MM.1S (cell line): ENCODE results near the gene PIEZO1.

Source experiments
- DNase-seq: peaks from one replicate; pipeline ENCODE4 v3.0.0-alpha.2; 2015
- H2AFZ ChIP-seq: fragments of 300-600 bp; sonication (generic); 2 replicates; pipeline ENCODE4 v1.6.0; 2016; ENCODE audit warnings: antibody characterized with exemption, low read length
- H3F3A ChIP-seq: fragments of 300-600 bp; sonication (generic); 2 replicates; pipeline ENCODE4 v1.6.1; 2016; ENCODE audit warnings: mild to moderate bottlenecking, antibody characterized with exemption, low read length, moderate library complexity, mixed read lengths; ENCODE audit not compliant: insufficient read depth
- H3K27ac ChIP-seq: fragments of 300-600 bp; sonication (generic); 2 replicates; pipeline ENCODE4 v1.5.1; 2016; ENCODE audit warnings: mild to moderate bottlenecking, low read length
- H3K27me3 ChIP-seq: fragments of 300-600 bp; sonication (generic); replicated peaks from 2 replicates; pipeline ENCODE4 v1.6.0; 2016; ENCODE audit warnings: low read length; ENCODE audit not compliant: insufficient read depth
- H3K36me3 ChIP-seq: fragments of 300-600 bp; sonication (generic); replicated peaks from 2 replicates; pipeline ENCODE4 v1.6.1; 2016; ENCODE audit warnings: mild to moderate bottlenecking, low read length, mixed read lengths; ENCODE audit not compliant: insufficient read depth
- H3K4me1 ChIP-seq: fragments of 300-600 bp; sonication (generic); 2 replicates; pipeline ENCODE4 v1.6.1; 2016; ENCODE audit warnings: low read length, mixed read lengths
- H3K4me2 ChIP-seq: fragments of 300-600 bp; sonication (generic); 2 replicates; pipeline ENCODE4 v1.6.0; 2016; ENCODE audit warnings: low read depth, low read length
- H3K4me3 ChIP-seq: fragments of 300-600 bp; sonication (generic); 2 replicates; pipeline ENCODE4 v1.5.1; 2016; ENCODE audit warnings: low read length, mixed read lengths
- H3K79me2 ChIP-seq: fragments of 300-600 bp; sonication (generic); 2 replicates; pipeline ENCODE4 v1.6.1; 2016; ENCODE audit warnings: mixed run types, low read length, mixed read lengths
- H3K9ac ChIP-seq: fragments of 300-600 bp; sonication (generic); 2 replicates; pipeline ENCODE4 v1.6.1; 2016; ENCODE audit warnings: low read length, mixed read lengths
- H3K9me2 ChIP-seq: fragments of 300-600 bp; sonication (generic); replicated peaks from 2 replicates; pipeline ENCODE4 v1.6.1; 2016; ENCODE audit warnings: mild to moderate bottlenecking, low read length, mixed read lengths; ENCODE audit not compliant: insufficient read depth
- H3K9me3 ChIP-seq: fragments of 300-600 bp; sonication (generic); replicated peaks from 2 replicates; pipeline ENCODE4 v1.6.1; 2016; ENCODE audit warnings: mild to moderate bottlenecking, low read length, mixed read lengths; ENCODE audit not compliant: insufficient read depth
- H4K20me1 ChIP-seq: fragments of 300-600 bp; sonication (generic); 2 replicates; pipeline ENCODE4 v1.6.1; 2016; ENCODE audit warnings: mild to moderate bottlenecking, low read length, moderate library complexity, mixed read lengths; ENCODE audit not compliant: insufficient read depth
- CTCF ChIP-seq: fragments of 300-600 bp; sonication (generic); IDR thresholded peaks from 2 replicates; pipeline ENCODE4 v1.5.1; 2016; ENCODE audit warnings: antibody characterized with exemption, low read length, mixed read lengths
- EZH2 ChIP-seq: fragments of 300-600 bp; sonication (generic); optimal IDR thresholded peaks from 2 replicates; pipeline ENCODE3; 2017; ENCODE audit warnings: low read depth, mild to moderate bottlenecking, antibody characterized with exemption, low read length, mixed read lengths
- EZH2phosphoT487 ChIP-seq: fragments of 300-600 bp; sonication (generic); IDR thresholded peaks from 2 replicates; pipeline ENCODE4 v1.6.1; 2018; ENCODE audit warnings: antibody characterized with exemption, low read length

Gene PIEZO1

GRCh38 chr16:88723507-88723887 lies 61.5 kb downstream of the PIEZO1 start:
- H3K79me2 ChIP-seq = no peaks in the 10 kb centered on the region; the same call in 1 of the 2 replicates
- H3K27me3 ChIP-seq = no peaks in the 10 kb centered on the region
- H3K9me3 ChIP-seq = no peaks in the 10 kb centered on the region
- DNase-seq = no peak
- H3K4me2 ChIP-seq = no peak overlapping the region
- TF ChIP-seq EZH2phosphoT487 (no peak), CTCF (no peak), EZH2 (no peak)
- no peak overlapping the region for H3K27ac ChIP-seq
- H3K9ac ChIP-seq = no peak overlapping the region
- no peak overlapping the region for H3K4me3 ChIP-seq
- H3F3A ChIP-seq = no peaks in the 10 kb centered on the region
- H3K36me3 ChIP-seq = no peaks in the 10 kb centered on the region
- H3K9me2 ChIP-seq = no peaks in the 10 kb centered on the region
- no peaks in the 10 kb centered on the region for H4K20me1 ChIP-seq
- H2AFZ ChIP-seq = no peak overlapping the region
- H3K4me1 ChIP-seq = no peaks in the 10 kb centered on the region

GRCh38 chr16:88722784-88723506 lies 62.1 kb downstream of the PIEZO1 start:
- Histone ChIP-seq H3K27ac (no peak overlapping the region), H3K9me3 (no peaks in the 10 kb centered on the region), H3K4me3 (no peak overlapping the region), H3K79me2 (no peaks in the 10 kb centered on the region; the same call in 1 of the 2 replicates), H3F3A (no peaks in the 10 kb centered on the region), H3K4me2 (no peak overlapping the region), H4K20me1 (no peaks in the 10 kb centered on the region), H3K27me3 (no peaks in the 10 kb centered on the region), H2AFZ (no peak overlapping the region), H3K9me2 (no peaks in the 10 kb centered on the region), H3K4me1 (no peaks in the 10 kb centered on the region), H3K9ac (no peak overlapping the region), H3K36me3 (no peaks in the 10 kb centered on the region)
- no peak for DNase-seq
- TF ChIP-seq CTCF = no peak
- no peak for TF ChIP-seq EZH2
- TF ChIP-seq EZH2phosphoT487 = no peak

- Histone ChIP-seq H3K9me3 (no peaks in the 10 kb centered on the region), H3F3A (no peaks in the 10 kb centered on the region), H3K9ac (no peak overlapping the region), H3K4me1 (no peaks in the 10 kb centered on the region), H3K4me2 (no peak overlapping the region), H3K27ac (no peak overlapping the region), H2AFZ (no peak overlapping the region), H3K27me3 (no peaks in the 10 kb centered on the region), H3K79me2 (no peaks in the 10 kb centered on the region), H3K4me3 (no peak overlapping the region), H3K9me2 (no peaks in the 10 kb centered on the region), H3K36me3 (no peaks in the 10 kb centered on the region), H4K20me1 (no peaks in the 10 kb centered on the region)
- TF ChIP-seq EZH2phosphoT487 (no peak), EZH2 (no peak), CTCF (no peak)
- DNase-seq = no peak
These were observed 62.9 kb downstream of the PIEZO1 start for GRCh38 chr16:88721815-88722755.
